Breast epithelium (tissue), 3 donors: ENCODE data around the gene RRAD.

Source experiments
- POLR2A ChIP-seq: fragments of 450-650 bp; IDR thresholded peaks from one replicate; pipeline ENCODE4 v1.6.1; 2016; ENCODE audit warnings: antibody characterized with exemption, mild to moderate bottlenecking, moderate library complexity
- TF ChIP-seq, protein P1 (sequence below), 3 donors: fragments of 450-650 bp; IDR thresholded peaks; one replicate each; pipeline ENCODE4 v1.5.1; 2016 to 2017; ENCODE audit warnings: antibody characterized with exemption in 3 of 3, mild to moderate bottlenecking in 3 of 3, moderate library complexity in 3 of 3

DNA sequence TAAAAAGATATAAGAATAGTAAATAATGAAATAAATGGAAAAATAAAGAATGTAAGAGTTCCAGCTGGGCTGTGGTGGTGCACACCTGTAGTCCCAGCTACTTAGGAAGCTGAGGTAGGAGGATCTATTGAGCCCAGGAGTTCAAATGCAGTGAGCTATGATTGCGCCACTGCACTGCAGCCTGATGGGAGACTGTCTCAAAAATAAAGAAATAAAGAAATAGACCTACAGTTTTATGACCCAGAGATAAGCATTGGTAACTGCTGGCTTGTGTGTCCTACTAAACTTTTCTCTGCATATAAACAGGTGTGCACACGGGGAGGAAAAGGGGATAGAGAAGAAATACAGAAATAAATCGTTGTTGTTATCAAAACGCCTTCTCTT, 52.8 kb downstream of the RRAD start:
- no peak for TF ChIP-seq POLR2A
- TF ChIP-seq, protein P1, sequence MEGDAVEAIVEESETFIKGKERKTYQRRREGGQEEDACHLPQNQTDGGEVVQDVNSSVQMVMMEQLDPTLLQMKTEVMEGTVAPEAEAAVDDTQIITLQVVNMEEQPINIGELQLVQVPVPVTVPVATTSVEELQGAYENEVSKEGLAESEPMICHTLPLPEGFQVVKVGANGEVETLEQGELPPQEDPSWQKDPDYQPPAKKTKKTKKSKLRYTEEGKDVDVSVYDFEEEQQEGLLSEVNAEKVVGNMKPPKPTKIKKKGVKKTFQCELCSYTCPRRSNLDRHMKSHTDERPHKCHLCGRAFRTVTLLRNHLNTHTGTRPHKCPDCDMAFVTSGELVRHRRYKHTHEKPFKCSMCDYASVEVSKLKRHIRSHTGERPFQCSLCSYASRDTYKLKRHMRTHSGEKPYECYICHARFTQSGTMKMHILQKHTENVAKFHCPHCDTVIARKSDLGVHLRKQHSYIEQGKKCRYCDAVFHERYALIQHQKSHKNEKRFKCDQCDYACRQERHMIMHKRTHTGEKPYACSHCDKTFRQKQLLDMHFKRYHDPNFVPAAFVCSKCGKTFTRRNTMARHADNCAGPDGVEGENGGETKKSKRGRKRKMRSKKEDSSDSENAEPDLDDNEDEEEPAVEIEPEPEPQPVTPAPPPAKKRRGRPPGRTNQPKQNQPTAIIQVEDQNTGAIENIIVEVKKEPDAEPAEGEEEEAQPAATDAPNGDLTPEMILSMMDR (IDR thresholded peaks at IDR 0.05): no peak
